MM.1S (cell line): Measurements from ENCODE around the gene TEX48.

Experiments used
- EZH2 ChIP-seq: fragments of 300-600 bp; sonication (generic); optimal IDR thresholded peaks from 2 replicates; pipeline ENCODE3; 2017; ENCODE audit warnings: low read depth, mild to moderate bottlenecking, antibody characterized with exemption, low read length, mixed read lengths
- TF ChIP-seq, protein P1 (sequence below): fragments of 300-600 bp; sonication (generic); IDR thresholded peaks from 2 replicates; pipeline ENCODE4 v1.5.1; 2016; ENCODE audit warnings: antibody characterized with exemption, low read length, mixed read lengths

GRCh38 chr9:114721491-114722079 is 39.6 kb upstream of the TEX48 start:
- TF ChIP-seq, protein P1, sequence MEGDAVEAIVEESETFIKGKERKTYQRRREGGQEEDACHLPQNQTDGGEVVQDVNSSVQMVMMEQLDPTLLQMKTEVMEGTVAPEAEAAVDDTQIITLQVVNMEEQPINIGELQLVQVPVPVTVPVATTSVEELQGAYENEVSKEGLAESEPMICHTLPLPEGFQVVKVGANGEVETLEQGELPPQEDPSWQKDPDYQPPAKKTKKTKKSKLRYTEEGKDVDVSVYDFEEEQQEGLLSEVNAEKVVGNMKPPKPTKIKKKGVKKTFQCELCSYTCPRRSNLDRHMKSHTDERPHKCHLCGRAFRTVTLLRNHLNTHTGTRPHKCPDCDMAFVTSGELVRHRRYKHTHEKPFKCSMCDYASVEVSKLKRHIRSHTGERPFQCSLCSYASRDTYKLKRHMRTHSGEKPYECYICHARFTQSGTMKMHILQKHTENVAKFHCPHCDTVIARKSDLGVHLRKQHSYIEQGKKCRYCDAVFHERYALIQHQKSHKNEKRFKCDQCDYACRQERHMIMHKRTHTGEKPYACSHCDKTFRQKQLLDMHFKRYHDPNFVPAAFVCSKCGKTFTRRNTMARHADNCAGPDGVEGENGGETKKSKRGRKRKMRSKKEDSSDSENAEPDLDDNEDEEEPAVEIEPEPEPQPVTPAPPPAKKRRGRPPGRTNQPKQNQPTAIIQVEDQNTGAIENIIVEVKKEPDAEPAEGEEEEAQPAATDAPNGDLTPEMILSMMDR: no peak
- no peak for TF ChIP-seq EZH2
